K562 (cell line): ENCODE measurements around the gene NEU3. TPM values are rescaled to one million over a fixed set of nuclear protein-coding genes. Genes with fewer than 3 reads are reported as not detected.
"Not testable (repeated sequence)": the region's sequence is repeated elsewhere in the genome, so short reads cannot be mapped to it uniquely, and the experiment has no call there.

Experiments used
- ATAC-seq: fragments of 200-7000 bp; cut with Tn5 transposase; 3 replicates; pipeline ENCODE4 v1.9.1; 2020; ENCODE audit warnings: moderate library complexity
- BruUV-seq: library from RNA; stranded (reverse); fragments of 400-500 nt; replicated peaks from 2 replicates; lab custom pipeline; 2021; lab: Mats Ljungman, UMichigan
- CTCF ChIA-PET: fragments of 300-600 bp; formaldehyde crosslinking; extraction: SDS; loops from one replicate; lab custom pipeline; 2021; ENCODE audit warnings: low intra/inter-chr PET ratio; lab: Yijun Ruan, JAX
- POLR2A ChIA-PET: fragments of 300-600, 350-650 bp; sonication (Branson Sonifier 250); formaldehyde crosslinking; extraction: SDS; loops from one replicate; lab custom pipeline; 2021; ENCODE audit warnings: antibody characterized with exemption, inconsistent platforms; lab: Yijun Ruan, JAX
- DNase-seq, 4 experiments: peaks; one replicate each; pipeline versions ENCODE4 v3.0.0 to v3.0.0-alpha.2; 2011 to 2018; ENCODE audit warnings: low spot score in 3 of 4, mixed read lengths in 3 of 4; ENCODE audit errors: extremely low read depth in 1 of 4
- FAIRE-seq: peaks from 2 replicates; lab custom pipeline; 2011; peaks lifted over from hg19 to GRCh38; lab: Jason Lieb, UNC
- H2AFZ ChIP-seq: 2 replicates; pipeline ENCODE4 v1.6.0; 2011; ENCODE audit warnings: low read depth, low read length, control low read depth, inconsistent platforms
- H3K27ac ChIP-seq: fragments of 200-600 bp; 3 replicates; pipeline ENCODE4 v1.8.0; 2011; ENCODE audit warnings: low read depth, mild to moderate bottlenecking, control low read depth, inconsistent platforms, low read length, moderate library complexity, mixed read lengths; ENCODE audit errors: extremely low read depth
- H3K27me3 ChIP-seq, 2 experiments: fragments of 300-600 bp in 1 of 2; 2 replicates in 1 of 2; 3 replicates in 1 of 2; pipeline versions ENCODE4 v1.6.0 to v1.8.0; 2011; ENCODE audit warnings: inconsistent platforms in 2 of 2, low read length in 2 of 2, mild to moderate bottlenecking in 1 of 2, mixed read lengths in 1 of 2, moderate library complexity in 1 of 2; ENCODE audit not compliant: control insufficient read depth in 2 of 2, insufficient read depth in 2 of 2
- H3K36me3 ChIP-seq: fragments of 300-600 bp; 3 replicates; pipeline ENCODE4 v1.8.0; 2011; ENCODE audit warnings: mild to moderate bottlenecking, low read length, inconsistent platforms; ENCODE audit not compliant: control insufficient read depth, insufficient read depth
- H3K4me1 ChIP-seq, 2 experiments: fragments of 200-600 bp in 1 of 2; replicated peaks in 1 of 2; 2 replicates in 1 of 2; 3 replicates in 1 of 2; pipeline versions ENCODE4 v1.5.1 to v1.8.0; 2011; ENCODE audit warnings: inconsistent platforms in 2 of 2, low read length in 2 of 2, mild to moderate bottlenecking in 1 of 2, mixed read lengths in 1 of 2, moderate library complexity in 1 of 2; ENCODE audit not compliant: control insufficient read depth in 2 of 2, insufficient read depth in 2 of 2
- H3K4me2 ChIP-seq: 2 replicates; pipeline ENCODE4 v1.6.1; 2011; ENCODE audit warnings: low read length, control low read depth, inconsistent platforms, mixed read lengths; ENCODE audit not compliant: insufficient read depth
- H3K4me3 ChIP-seq: fragments of 200-600 bp; sonication (generic), shearing (Covaris generic); 2 replicates; pipeline ENCODE4 v1.5.1; 2016; ENCODE audit warnings: control low read depth, inconsistent platforms
- H3K79me2 ChIP-seq: fragments of 200-600 bp; 3 replicates; pipeline ENCODE4 v1.8.0; 2011; ENCODE audit warnings: low read length, inconsistent platforms; ENCODE audit not compliant: control insufficient read depth, insufficient read depth
- H3K9ac ChIP-seq, 2 experiments: 2 replicates each; pipeline versions ENCODE4 v1.6.0 to v1.6.1; 2011; ENCODE audit warnings: low read depth in 2 of 2, low read length in 2 of 2, control low read depth in 1 of 2, inconsistent platforms in 1 of 2, mild to moderate bottlenecking in 1 of 2, mixed read lengths in 1 of 2; ENCODE audit not compliant: insufficient read depth in 1 of 2
- H3K9me1 ChIP-seq: one replicate; pipeline ENCODE4 v1.6.0; 2011; ENCODE audit warnings: inconsistent platforms, mild to moderate bottlenecking, low read length, moderate library complexity; ENCODE audit not compliant: control insufficient read depth, insufficient read depth
- H3K9me3 ChIP-seq: replicated peaks from 2 replicates; pipeline ENCODE4 v1.5.1; 2011; ENCODE audit warnings: low read depth, low read length, inconsistent platforms; ENCODE audit not compliant: control insufficient read depth, insufficient read depth
- H4K20me1 ChIP-seq: replicated peaks from 2 replicates; pipeline ENCODE4 v1.6.1; 2011; ENCODE audit warnings: low read length, inconsistent platforms, mixed read lengths; ENCODE audit not compliant: control insufficient read depth, insufficient read depth
- ADNP ChIP-seq: fragments of 200-800 bp; sonication (Bioruptor generic); IDR thresholded peaks from 2 replicates; pipeline ENCODE4 v1.6.1; 2016; ENCODE audit warnings: missing genetic modification characterization, missing compliant biosample characterization
- DPF2 ChIP-seq: fragments of 450-650 bp; IDR thresholded peaks from 2 replicates; pipeline ENCODE4 v1.6.1; 2016
- EP300 ChIP-seq: IDR thresholded peaks from 2 replicates; pipeline ENCODE4 v1.6.1; 2012; ENCODE audit warnings: low read length, improper control_type of control experiment
- RBM17 ChIP-seq: fragments of 200-400 bp; formaldehyde crosslinking; IDR thresholded peaks from 2 replicates; pipeline ENCODE4 v1.6.1; 2017; ENCODE audit warnings: low read depth, mild to moderate bottlenecking, low read length, borderline replicate concordance
- SOX6 ChIP-seq: fragments of 450-650 bp; IDR thresholded peaks from 2 replicates; pipeline ENCODE4 v1.6.1; 2014; ENCODE audit warnings: mild to moderate bottlenecking
- ZKSCAN3 ChIP-seq: fragments of 250-450 bp; sonication (Bioruptor Pico); IDR thresholded peaks from 2 replicates; pipeline ENCODE4 v1.4.0; 2020
- WGBS: fragments of 100-300 bp; shearing (Covaris generic); methylation state at CpG from one replicate; pipeline ENCODE4 v1.1.6; 2016; ENCODE audit warnings: low coverage, mixed read lengths; ENCODE audit not compliant: insufficient coverage; ENCODE audit errors: missing lambda C conversion rate; 5-methylcytosine and 5-hydroxymethylcytosine counted together
- in situ Hi-C: fragments of 300-500 bp; cut with MboI; formaldehyde crosslinking; loops from 4 replicates; pipeline ENCODE4 v1.15.0; 2018; ENCODE audit warnings: inconsistent platforms, mixed read lengths
- intact Hi-C: fragments of 100-400 bp; cut with micrococcal nuclease; formaldehyde crosslinking; loops from 2 replicates; pipeline ENCODE4 v1.14.2; 2022
- polyA plus RNA-seq, 8 experiments: library from polyadenylated mRNA; depleted of rRNA in 4 of 8; stranded (reverse) in 5 of 8; unstranded in 3 of 8; fragments of >200 nt; fragmentation: Nextera tagmentation in 2 of 8; fragmentation: Illumina TruSeq in 1 of 8; extraction: Ambion mirVana in 2 of 8; extraction: Trizol in 1 of 8; gene quantifications; 2 replicates each; pipeline versions ENCODE4 v1.2.1 to v1.2.3, GENCODE V29; 2011 to 2014; ENCODE audit warnings: inconsistent platforms in 1 of 8, missing spikeins in 1 of 8
- total RNA-seq, 7 experiments: library from RNA; depleted of rRNA in 6 of 7; stranded (reverse); fragments of >200 nt in 6 of 7; fragmentation: Illumina TruSeq in 2 of 7; extraction: Trizol in 2 of 7; gene quantifications; 2 replicates each; pipeline versions ENCODE4 v1.2.1 to v1.2.3, GENCODE V29; 2011 to 2021; ENCODE audit warnings: low replicate concordance in 1 of 7

NEU3 gene
- total and polyA plus RNA-seq, 9 of the 15 experiments (the other 6 are each of a cell fraction or from before 2014, with no cell fraction given) = 6.2 to 41.3 (median 31.1) TPM

DNA sequence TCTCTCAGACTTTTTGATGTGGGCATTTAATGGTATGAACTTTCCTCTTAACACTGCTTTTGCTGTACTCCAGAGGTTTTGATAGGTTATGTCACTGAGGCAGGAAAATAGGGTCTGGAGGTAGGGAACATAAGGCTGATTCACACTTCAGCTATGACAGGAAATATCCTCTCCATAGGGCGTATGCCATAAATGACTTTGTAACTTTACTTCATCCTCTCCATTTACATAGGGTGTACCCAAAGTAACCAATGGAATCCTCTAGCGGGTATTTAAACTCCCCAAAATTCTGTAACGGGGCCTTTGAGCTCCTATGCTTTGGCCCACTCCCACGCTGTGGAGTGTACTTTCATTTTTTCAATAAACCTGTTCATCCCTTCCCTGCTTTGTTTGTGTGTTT is 58.5 kb downstream of the NEU3 start:
- in situ Hi-C loops = no loop called here
- WGBS = 69% methylated on average over 4 of the region's 4 CpGs
- Histone ChIP-seq H3K9me1 (no peaks in the 10 kb centered on the region), H3K9ac (no peak overlapping the region), H3K4me2 (no peak overlapping the region), H3K27me3 (no peaks in the 10 kb centered on the region), H4K20me1 (no peaks in the 10 kb centered on the region), H2AFZ (no peak overlapping the region), H3K4me1 (peaks cover 0 to 5% of the 10 kb centered on the region in 2 experiments; a peak in 2 of 5 replicates), H3K79me2 (no peaks in the 10 kb centered on the region), H3K4me3 (no peak overlapping the region), H3K9me3 (no peaks in the 10 kb centered on the region; the same call in 1 of the 2 replicates), H3K36me3 (no peaks in the 10 kb centered on the region), H3K27ac (0 out of 3 replicates have a peak overlapping the region, but pooled peaks have one; percentile 14)
- ChIA-PET CTCF (no interaction called here), POLR2A (interaction anchor here (0.6 to 1.7 kb wide), 3 partner anchors 12 to 421 kb away, joined by 3 to 4 read pairs (median 3); no protein-coding TSS in a partner anchor)
- FAIRE-seq (peak; percentile 26), ATAC-seq (no peak), DNase-seq (no peak)
- intact Hi-C loops = no loop called here
- TF ChIP-seq DPF2 = 0 out of 2 replicates have a peak, but pooled peaks have one; percentile 2
- no peak for TF ChIP-seq EP300
- no peak for TF ChIP-seq ZKSCAN3 (CRISPR knock-in tag)
- TF ChIP-seq RBM17 = no peak
- no peak for TF ChIP-seq ADNP (tag)
- no peak for TF ChIP-seq SOX6
- no TSS peak for BruUV-seq

DNA sequence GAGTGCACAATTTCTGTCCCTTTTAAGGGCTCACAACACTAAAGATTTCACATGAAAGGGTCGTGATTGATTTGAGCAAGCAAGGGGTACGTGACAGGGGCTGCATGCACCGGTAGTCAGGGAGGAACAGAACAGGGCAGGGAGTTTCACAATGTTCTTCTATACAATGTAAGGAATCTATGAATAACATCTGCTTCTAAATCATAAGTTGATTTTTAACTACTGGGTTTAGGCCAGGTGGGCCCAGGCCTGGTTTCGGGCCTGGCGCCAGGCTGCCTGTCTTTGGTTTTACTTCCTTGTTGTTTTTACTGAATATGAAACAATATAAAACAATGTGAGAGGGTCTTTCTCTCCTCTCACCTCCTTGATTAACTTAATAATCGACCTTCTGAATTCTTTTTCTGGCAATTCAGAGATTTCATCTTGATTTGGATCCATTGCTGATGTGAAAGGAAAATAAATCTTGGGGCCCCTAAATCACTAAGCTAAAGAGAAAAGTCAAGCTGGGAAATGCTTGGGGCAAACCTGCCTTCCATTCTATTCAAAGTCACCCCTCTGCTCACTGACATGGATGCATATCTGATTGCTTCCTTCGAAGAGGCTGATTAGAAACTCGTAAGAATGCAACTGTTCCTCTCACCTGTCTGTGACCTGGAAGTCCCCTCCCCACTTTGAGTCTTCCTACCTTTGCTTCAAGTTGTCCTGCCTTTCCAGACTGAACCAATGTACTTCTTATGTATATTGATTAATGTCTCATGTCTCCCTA is 61.0 kb downstream of the NEU3 start:
- in situ Hi-C loops, H3K36me3 ChIP-seq, H3K4me2 ChIP-seq, DNase-seq, H3K9me1 ChIP-seq, H3K4me1 ChIP-seq, H4K20me1 ChIP-seq, H3K9ac ChIP-seq, BruUV-seq, H3K4me3 ChIP-seq, intact Hi-C loops, H2AFZ ChIP-seq, H3K27ac ChIP-seq, CTCF ChIA-PET, H3K27me3 ChIP-seq, H3K9me3 ChIP-seq, ATAC-seq, FAIRE-seq, H3K79me2 ChIP-seq: not testable (repeated sequence)
- POLR2A ChIA-PET = interaction anchor here (1.2 to 1.5 kb wide), 2 partner anchors 9 to 14 kb away, joined by 3 read pairs; no protein-coding TSS in a partner anchor
- 58% methylated on average over 5 of the region's 8 CpGs for WGBS
